Smooth muscle cell (in vitro differentiated cells): ENCODE measurements around the gene FRAT1. TPM values are rescaled to one million over a fixed set of nuclear protein-coding genes. Genes with fewer than 3 reads are reported as not detected.

ENCODE experiments used
- DNase-seq: peaks from one replicate; lab custom pipeline; 2025; ENCODE audit not compliant: unreplicated experiment; lab: John Stamatoyannopoulos, UW
- H2AFZ ChIP-seq: fragments of 200-600 bp; sonication (generic); 2 replicates; pipeline ENCODE4 v1.6.0; 2016; ENCODE audit warnings: antibody characterized with exemption, low read depth, mild to moderate bottlenecking
- H3F3A ChIP-seq: fragments of 200-600 bp; sonication (generic); 2 replicates; pipeline ENCODE4 v1.6.0; 2017; ENCODE audit warnings: antibody characterized with exemption, low read depth
- H3K27ac ChIP-seq: fragments of 200-600 bp; sonication (generic); 2 replicates; pipeline ENCODE4 v1.5.1; 2016; ENCODE audit warnings: low read depth, mild to moderate bottlenecking
- H3K27me3 ChIP-seq: fragments of 200-600 bp; sonication (generic); 2 replicates; pipeline ENCODE4 v1.6.1; 2016; ENCODE audit warnings: low read depth, mild to moderate bottlenecking
- H3K36me3 ChIP-seq: fragments of 200-600 bp; sonication (generic); 2 replicates; pipeline ENCODE4 v1.5.1; 2016; ENCODE audit warnings: low read depth
- H3K4me1 ChIP-seq: fragments of 200-600 bp; sonication (generic); 2 replicates; pipeline ENCODE4 v1.5.1; 2016; ENCODE audit warnings: low read depth
- H3K4me2 ChIP-seq: fragments of 200-600 bp; sonication (generic); 2 replicates; pipeline ENCODE4 v1.6.0; 2016; ENCODE audit warnings: mild to moderate bottlenecking
- H3K4me3 ChIP-seq: fragments of 200-600 bp; sonication (generic); 2 replicates; pipeline ENCODE4 v1.5.1; 2016; ENCODE audit warnings: mild to moderate bottlenecking
- H3K79me2 ChIP-seq: fragments of 200-600 bp; sonication (generic); 2 replicates; pipeline ENCODE4 v1.6.0; 2016; ENCODE audit warnings: low read depth, mild to moderate bottlenecking
- H3K9ac ChIP-seq: fragments of 200-600 bp; sonication (generic); 2 replicates; pipeline ENCODE4 v1.6.0; 2016; ENCODE audit warnings: low read depth
- H3K9me3 ChIP-seq: fragments of 200-600 bp; sonication (generic); replicated peaks from 2 replicates; pipeline ENCODE4 v1.5.1; 2016; ENCODE audit warnings: low read depth
- H4K20me1 ChIP-seq: fragments of 200-600 bp; sonication (generic); 2 replicates; pipeline ENCODE4 v1.6.0; 2016; ENCODE audit warnings: low read depth
- WGBS: methylation state at CpG from one replicate; pipeline ENCODE4 v1.1.7; 2016; ENCODE audit warnings: low lambda C conversion rate; 5-methylcytosine and 5-hydroxymethylcytosine counted together
- polyA plus RNA-seq: library from polyadenylated mRNA; unstranded; fragments of >200 nt; fragmentation: Nextera tagmentation; extraction: Ambion mirVana; gene quantifications from 2 replicates; pipeline ENCODE4 v1.2.1, GENCODE V29; 2016
- total RNA-seq: library from RNA; depleted of rRNA; stranded (reverse); fragments of >200 nt; gene quantifications from 2 replicates; pipeline ENCODE4 v1.2.3, GENCODE V29; 2014
- TF ChIP-seq, protein P1 (sequence below): fragments of 200-600 bp; sonication (generic); IDR thresholded peaks from 2 replicates; pipeline ENCODE4 v1.5.1; 2017; ENCODE audit warnings: borderline replicate concordance, mild to moderate bottlenecking, antibody characterized with exemption; ENCODE audit not compliant: insufficient read depth, poor library complexity, severe bottlenecking

Gene FRAT1
- total and polyA plus RNA-seq, 2 experiments from 2014 or later: 0.58 to 1.3 TPM

GRCh38 chr10:97319671-97320479, 804 bp downstream of the FRAT1 start:
- H3K9ac ChIP-seq: peak overlapping the region; percentile 2
- WGBS: under 1% methylated on average over 56 of the region's 83 CpGs

GRCh38 chr10:97320480-97321031, 1.5 kb downstream of the FRAT1 start:
- H3K27ac ChIP-seq: no peak overlapping the region
- peaks cover 20% of the 10 kb centered on the region for H3K4me1 ChIP-seq
- no peaks in the 10 kb centered on the region for H3K79me2 ChIP-seq
- TF ChIP-seq, protein P1, sequence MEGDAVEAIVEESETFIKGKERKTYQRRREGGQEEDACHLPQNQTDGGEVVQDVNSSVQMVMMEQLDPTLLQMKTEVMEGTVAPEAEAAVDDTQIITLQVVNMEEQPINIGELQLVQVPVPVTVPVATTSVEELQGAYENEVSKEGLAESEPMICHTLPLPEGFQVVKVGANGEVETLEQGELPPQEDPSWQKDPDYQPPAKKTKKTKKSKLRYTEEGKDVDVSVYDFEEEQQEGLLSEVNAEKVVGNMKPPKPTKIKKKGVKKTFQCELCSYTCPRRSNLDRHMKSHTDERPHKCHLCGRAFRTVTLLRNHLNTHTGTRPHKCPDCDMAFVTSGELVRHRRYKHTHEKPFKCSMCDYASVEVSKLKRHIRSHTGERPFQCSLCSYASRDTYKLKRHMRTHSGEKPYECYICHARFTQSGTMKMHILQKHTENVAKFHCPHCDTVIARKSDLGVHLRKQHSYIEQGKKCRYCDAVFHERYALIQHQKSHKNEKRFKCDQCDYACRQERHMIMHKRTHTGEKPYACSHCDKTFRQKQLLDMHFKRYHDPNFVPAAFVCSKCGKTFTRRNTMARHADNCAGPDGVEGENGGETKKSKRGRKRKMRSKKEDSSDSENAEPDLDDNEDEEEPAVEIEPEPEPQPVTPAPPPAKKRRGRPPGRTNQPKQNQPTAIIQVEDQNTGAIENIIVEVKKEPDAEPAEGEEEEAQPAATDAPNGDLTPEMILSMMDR: no peak
- peak overlapping the region; percentile 99 for H3K4me2 ChIP-seq
- peaks cover 8% of the 10 kb centered on the region for H3K27me3 ChIP-seq
- peak overlapping the region; percentile 100 for H3K4me3 ChIP-seq
- peak overlapping the region; percentile 2 for H3K9ac ChIP-seq
- no peaks in the 10 kb centered on the region for H4K20me1 ChIP-seq
- no peaks in the 10 kb centered on the region for H3K9me3 ChIP-seq
- DNase-seq: no peak
- 8% methylated on average over 21 of the region's 24 CpGs for WGBS
- H2AFZ ChIP-seq: peak overlapping the region; percentile 79
- no peaks in the 10 kb centered on the region for H3K36me3 ChIP-seq
- H3F3A ChIP-seq: no peaks in the 10 kb centered on the region

More at GRCh38 chr10:97319671-97320479, 804 bp downstream of the FRAT1 start:
- Histone ChIP-seq H3K36me3 (no peaks in the 10 kb centered on the region), H4K20me1 (no peaks in the 10 kb centered on the region), H3K9me3 (no peaks in the 10 kb centered on the region), H3K4me1 (peaks cover 20% of the 10 kb centered on the region), H3K4me3 (peak overlapping the region; percentile 100), H3K27me3 (peaks cover 8% of the 10 kb centered on the region), H3K79me2 (no peaks in the 10 kb centered on the region), H3K4me2 (peak overlapping the region; percentile 99), H3F3A (no peaks in the 10 kb centered on the region), H3K27ac (no peak overlapping the region), H2AFZ (peak overlapping the region; percentile 79)
- TF ChIP-seq, protein P1: no peak
- DNase-seq: no peak

- Histone ChIP-seq H3K9ac (no peak overlapping the region), H3K9me3 (no peaks in the 10 kb centered on the region), H3K27me3 (peaks cover 8% of the 10 kb centered on the region), H3F3A (no peaks in the 10 kb centered on the region), H3K4me2 (peak overlapping the region; percentile 99), H2AFZ (peak overlapping the region; percentile 79), H3K27ac (no peak overlapping the region), H3K4me1 (peaks cover 20% of the 10 kb centered on the region), H4K20me1 (no peaks in the 10 kb centered on the region), H3K36me3 (no peaks in the 10 kb centered on the region), H3K4me3 (peak overlapping the region; percentile 100), H3K79me2 (no peaks in the 10 kb centered on the region)
- TF ChIP-seq, protein P1: no peak
- DNase-seq: no peak
- WGBS: 15% methylated on average over 36 of the region's 38 CpGs
Observed at GRCh38 chr10:97321032-97321803, 2.1 kb downstream of the FRAT1 start.
